Brain microvascular endothelial cell (primary cell): ENCODE results near the gene SMIM33.

Experiments used
- DNase-seq: peaks from one replicate; pipeline ENCODE4 v3.0.0-alpha.2; 2020
- H3K27ac ChIP-seq: fragments of 250-450 bp; sonication (Bioruptor Pico); 2 replicates; pipeline ENCODE4 v1.5.1; 2020; ENCODE audit warnings: mild to moderate bottlenecking, moderate library complexity
- H3K27me3 ChIP-seq: fragments of 250-450 bp; sonication (Bioruptor Pico); replicated peaks from 2 replicates; pipeline ENCODE4 v1.5.1; 2020; ENCODE audit warnings: mild to moderate bottlenecking
- H3K36me3 ChIP-seq: fragments of 250-450 bp; sonication (Bioruptor Pico); replicated peaks from 2 replicates; pipeline ENCODE4 v1.5.1; 2020; ENCODE audit warnings: mild to moderate bottlenecking
- H3K4me3 ChIP-seq: 2 replicates; pipeline ENCODE4 v1.5.1; 2011; ENCODE audit warnings: low read depth, mild to moderate bottlenecking, control low read depth, low read length, moderate library complexity
- CTCF ChIP-seq: IDR thresholded peaks from 2 replicates; pipeline ENCODE4 v1.5.1; 2011; ENCODE audit warnings: low read depth, mild to moderate bottlenecking, moderate library complexity, low read length, control low read depth, inconsistent platforms; ENCODE audit errors: missing control alignments
- in situ Hi-C: cut with HindIII; loops from 2 replicates; pipeline ENCODE4 v1.10.0; 2017; ENCODE audit warnings: low sequenced_read_pairs, low pct_ligation_motif_present

SMIM33 gene

GRCh38 chr5:139445325-139446170, 25.3 kb upstream of the SMIM33 start:
- H3K27me3 ChIP-seq = no peaks in the 10 kb centered on the region
- peak overlapping the region; percentile 13 for H3K27ac ChIP-seq
- in situ Hi-C loops = no loop called here
- no peak overlapping the region for H3K4me3 ChIP-seq
- TF ChIP-seq CTCF = no peak
- DNase-seq = peak; percentile 73
- peaks cover 5% of the 10 kb centered on the region for H3K36me3 ChIP-seq

- Histone ChIP-seq H3K27me3 (no peaks in the 10 kb centered on the region), H3K27ac (no peak overlapping the region), H3K4me3 (no peak overlapping the region), H3K36me3 (peaks cover 19% of the 10 kb centered on the region)
- in situ Hi-C loops = no loop called here
- DNase-seq = no peak
- no peak for TF ChIP-seq CTCF
These were observed 23.6 kb upstream of the SMIM33 start for GRCh38 chr5:139446956-139447779.

GRCh38 chr5:139451176-139451575, 19.6 kb upstream of the SMIM33 start:
- no peak overlapping the region for H3K27ac ChIP-seq
- TF ChIP-seq CTCF = no peak
- H3K4me3 ChIP-seq = no peak overlapping the region
- peaks cover 29% of the 10 kb centered on the region for H3K36me3 ChIP-seq
- no peak for DNase-seq
- no peaks in the 10 kb centered on the region for H3K27me3 ChIP-seq
- in situ Hi-C loops = no loop called here

GRCh38 chr5:139451878-139452660, 18.7 kb upstream of the SMIM33 start:
- DNase-seq = no peak
- no peak for TF ChIP-seq CTCF
- Histone ChIP-seq H3K4me3 (no peak overlapping the region), H3K27ac (no peak overlapping the region), H3K36me3 (peaks cover 29% of the 10 kb centered on the region), H3K27me3 (no peaks in the 10 kb centered on the region)
- in situ Hi-C loops = no loop called here

GRCh38 chr5:139453683-139454567, 16.9 kb upstream of the SMIM33 start:
- DNase-seq = no peak
- Histone ChIP-seq H3K4me3 (no peak overlapping the region), H3K27ac (no peak overlapping the region), H3K27me3 (no peaks in the 10 kb centered on the region), H3K36me3 (peaks cover 30% of the 10 kb centered on the region)
- TF ChIP-seq CTCF = no peak
- in situ Hi-C loops = no loop called here
